Activated CD8-positive, alpha-beta memory T cell treated with anti-CD3 and anti-CD28 coated beads, Interleukin-2, amount 50 U/mL, for 1 hour (primary cell): Measurements from ENCODE around the gene NDUFS2.

ENCODE experiments used
- DNase-seq: peaks from one replicate; pipeline ENCODE4 v3.0.0-alpha.2; 2020; ENCODE audit errors: extremely low read depth

The NDUFS2 gene

GRCh38 chr1:161195171-161195570 is 7.0 kb upstream of the NDUFS2 start:
- no peak for DNase-seq

DNA sequence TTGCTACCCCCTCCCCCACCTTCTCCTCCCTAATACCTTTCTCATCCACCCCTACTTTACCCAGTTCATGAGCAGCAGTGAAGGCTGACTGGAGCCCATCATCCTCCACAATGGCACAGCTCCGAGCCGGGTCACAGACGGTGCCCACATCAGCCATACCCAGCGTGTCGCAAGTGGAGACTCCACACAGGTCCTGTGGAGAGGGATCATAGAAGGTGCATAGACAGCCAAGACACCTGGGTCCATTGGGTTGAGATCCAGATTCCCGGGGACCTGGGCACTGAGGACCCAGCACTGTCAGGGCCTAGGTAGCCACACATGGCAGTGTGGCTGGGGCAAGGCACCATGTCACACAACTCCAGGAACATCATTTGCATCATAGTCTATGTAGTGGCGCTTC is 6.1 kb upstream of the NDUFS2 start:
- no peak for DNase-seq

DNA sequence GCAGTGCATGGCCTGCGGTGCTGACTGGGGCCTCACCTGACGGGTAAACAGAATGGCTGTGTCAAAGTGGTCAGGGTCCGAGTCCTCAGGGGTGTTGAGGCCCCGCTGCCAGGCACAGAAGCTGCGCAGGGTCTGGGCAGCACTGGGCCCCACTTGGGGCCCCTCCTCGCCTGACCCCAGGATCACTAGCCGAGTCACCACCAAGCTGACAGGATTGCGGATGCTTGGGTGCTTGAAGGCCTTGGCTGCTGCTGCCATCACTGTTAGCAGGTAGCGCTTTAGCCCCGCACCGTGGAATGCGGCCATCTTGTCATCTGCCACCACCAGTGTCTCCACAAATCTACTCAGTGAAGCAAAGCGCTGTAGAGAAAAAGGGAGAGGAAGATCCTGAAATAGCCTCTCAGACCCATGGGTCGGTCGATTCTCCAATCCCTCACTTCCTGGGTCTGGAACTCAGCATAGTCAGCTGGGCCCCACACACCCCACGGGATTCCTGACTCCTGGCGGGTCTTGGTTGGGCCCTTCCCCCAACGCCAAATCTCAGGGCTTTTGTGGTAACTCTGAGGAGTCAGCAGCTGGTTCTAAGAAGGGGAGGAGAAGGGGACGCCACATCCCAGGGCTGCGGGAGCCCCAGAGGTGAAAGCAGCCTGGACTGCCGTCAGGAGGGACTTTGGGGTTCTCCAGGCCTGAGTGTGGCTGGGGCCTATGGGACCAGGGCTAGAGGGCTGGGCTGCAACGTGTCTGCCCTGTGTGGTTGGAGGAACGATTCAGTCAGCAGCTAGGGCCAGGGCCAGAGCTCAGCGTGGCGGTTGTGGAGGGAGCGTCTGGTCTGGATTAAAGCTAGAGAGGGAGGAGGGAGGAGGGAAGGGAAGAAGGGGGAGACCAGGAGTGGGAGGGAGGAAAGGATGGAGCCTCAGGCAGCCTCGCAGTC is 5.4 kb upstream of the NDUFS2 start:
- no peak for DNase-seq

GRCh38 chr1:161197560-161198193 is 4.5 kb upstream of the NDUFS2 start:
- no peak for DNase-seq

- DNase-seq = no peak
Observed at GRCh38 chr1:161198194-161198896, 3.8 kb upstream of the NDUFS2 start.

- DNase-seq = no peak
Observed at GRCh38 chr1:161198897-161199431, 3.2 kb upstream of the NDUFS2 start, which contains the start of gene ADAMTS4. TSS of gene ADAMTS4 (minus strand) at chr1:161199054. CDS start at chr1:161198627, 427 bp downstream.

DNA sequence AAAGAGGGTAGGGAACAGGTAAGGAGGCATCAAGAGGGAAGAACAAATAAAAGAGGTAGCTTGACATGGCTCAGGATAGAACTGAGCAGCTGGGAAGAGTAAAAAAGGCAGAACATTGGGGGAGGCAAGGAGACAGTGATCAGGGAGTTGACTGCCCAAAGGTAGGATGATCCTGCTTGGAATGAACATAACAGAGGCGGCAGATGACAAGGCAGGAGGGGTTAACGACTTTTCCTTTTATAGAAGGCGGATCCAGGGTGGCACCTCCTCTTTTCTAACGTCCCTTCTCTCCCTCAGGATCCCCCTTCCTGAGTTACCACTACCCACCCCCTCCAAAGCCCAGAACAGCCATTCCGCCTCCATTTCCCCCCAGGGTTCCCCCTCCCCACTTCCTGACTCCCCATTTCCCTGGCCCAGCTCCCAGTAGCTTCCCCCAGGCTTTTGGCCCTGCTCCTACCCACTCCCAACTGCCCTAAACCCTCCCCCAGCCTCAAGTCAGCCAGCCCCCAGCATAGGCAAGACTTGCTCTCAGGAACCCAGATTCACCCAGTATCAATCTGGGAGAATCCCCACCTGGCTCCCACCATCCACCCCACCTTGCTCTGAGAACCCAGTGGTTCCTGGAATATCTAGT is 2.5 kb upstream of the NDUFS2 start:
- DNase-seq = no peak

DNA sequence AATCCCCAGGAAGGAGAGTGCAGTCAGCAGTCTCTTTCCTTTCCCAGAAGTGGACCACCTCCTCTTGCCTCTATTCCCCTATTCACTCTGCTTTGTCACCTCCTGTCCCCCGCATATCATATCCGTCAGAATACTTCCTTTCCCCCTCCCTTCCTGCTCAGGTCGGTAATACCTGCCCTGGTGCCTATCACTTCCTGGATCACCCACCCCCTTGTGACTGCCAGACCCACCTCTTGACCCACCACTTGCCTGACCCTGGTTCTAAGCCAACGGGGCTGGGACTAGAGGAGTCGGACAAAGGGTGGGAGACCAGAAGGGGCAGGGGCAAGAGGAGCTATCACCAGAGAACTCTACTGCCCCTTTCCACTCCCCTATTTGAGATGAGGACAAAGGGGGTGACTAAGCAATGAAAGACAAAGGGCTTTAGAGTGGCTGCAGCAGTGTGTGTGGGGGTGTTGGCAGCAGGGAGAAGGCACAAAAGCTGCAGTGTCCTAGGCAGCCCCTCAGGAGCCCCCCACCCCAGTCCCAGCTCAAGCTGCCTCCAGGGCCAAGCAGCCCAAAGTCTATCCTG is 1.7 kb upstream of the NDUFS2 start:
- DNase-seq = no peak

DNA sequence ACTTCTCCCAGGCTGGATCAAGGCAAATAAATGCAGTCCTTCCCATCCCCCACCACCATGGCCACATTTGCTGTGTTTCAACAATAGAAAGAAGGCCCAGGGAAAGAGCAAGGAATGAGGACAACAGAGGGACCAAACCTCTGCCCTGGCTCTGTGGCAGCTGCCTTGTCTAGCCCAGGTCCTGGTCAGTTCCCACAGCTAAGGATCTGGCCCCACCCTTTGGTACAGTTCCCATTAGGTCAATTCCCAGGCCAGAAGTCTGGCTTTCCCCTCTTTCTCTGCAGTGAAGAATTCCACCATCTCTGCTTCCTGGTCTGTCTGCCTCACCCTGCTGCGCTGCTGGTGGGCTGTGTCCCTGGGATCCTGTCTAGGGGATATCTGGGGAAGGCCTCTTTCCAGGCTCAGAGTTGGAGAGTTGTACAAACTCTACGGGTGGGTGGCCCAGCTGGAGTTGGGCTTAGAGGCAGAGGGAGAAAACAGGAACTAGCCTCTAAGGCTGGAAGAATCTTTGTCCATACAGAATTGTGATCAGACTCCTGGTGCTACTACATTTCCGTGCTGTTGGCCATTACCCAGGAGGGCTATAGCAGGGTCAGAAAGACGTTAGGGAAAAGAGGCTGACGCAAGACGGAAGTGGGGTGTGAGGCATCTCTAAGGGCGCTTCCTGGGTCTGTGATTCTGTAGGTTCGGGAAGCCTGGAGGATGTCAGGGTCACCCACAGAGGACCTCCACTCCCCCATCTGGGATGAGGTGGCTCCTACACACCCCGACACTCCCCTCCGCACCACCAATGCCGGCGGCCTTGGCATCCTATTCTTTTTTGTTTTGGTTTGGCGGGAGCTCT is 953 bp upstream of the NDUFS2 start:
- DNase-seq = no peak

- DNase-seq = no peak
Observed at GRCh38 chr1:161206411-161207140, 4.4 kb downstream of the NDUFS2 start.

- DNase-seq = no peak
Observed at GRCh38 chr1:161207173-161207572, 5.0 kb downstream of the NDUFS2 start.

DNA sequence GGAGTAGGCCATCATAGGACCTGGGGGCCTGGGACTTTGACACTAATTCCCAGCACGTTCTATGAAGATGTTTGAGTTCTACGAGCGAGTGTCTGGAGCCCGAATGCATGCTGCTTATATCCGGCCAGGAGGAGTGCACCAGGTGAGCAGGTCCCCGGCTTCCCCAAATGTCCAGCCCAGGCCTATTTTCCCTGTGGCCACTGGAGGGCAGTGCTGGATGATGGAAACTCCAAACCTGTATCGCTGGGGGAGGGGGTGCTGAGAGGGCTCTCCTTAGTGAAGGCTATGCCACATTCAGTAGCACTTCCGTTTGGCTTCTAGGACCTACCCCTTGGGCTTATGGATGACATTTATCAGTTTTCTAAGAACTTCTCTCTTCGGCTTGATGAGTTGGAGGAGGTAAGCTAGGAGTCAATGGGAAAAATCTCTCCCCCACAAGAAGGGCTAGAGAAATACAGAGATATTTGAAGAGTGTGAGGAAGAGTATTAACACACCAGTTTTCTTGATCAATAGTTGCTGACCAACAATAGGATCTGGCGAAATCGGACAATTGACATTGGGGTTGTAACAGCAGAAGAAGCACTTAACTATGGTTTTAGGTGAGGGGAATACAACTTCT is 7.7 kb downstream of the NDUFS2 start:
- peak; percentile 48 for DNase-seq

- no peak for DNase-seq
Observed at GRCh38 chr1:161214369-161214768, 12.2 kb downstream of the NDUFS2 start.

- no peak for DNase-seq
Observed at GRCh38 chr1:161215076-161215475, 12.9 kb downstream of the NDUFS2 start, which contains the start of gene FCER1G. TSS of gene FCER1G (plus strand) at chr1:161215295. CDS start at chr1:161215322, 27 bp downstream.

DNA sequence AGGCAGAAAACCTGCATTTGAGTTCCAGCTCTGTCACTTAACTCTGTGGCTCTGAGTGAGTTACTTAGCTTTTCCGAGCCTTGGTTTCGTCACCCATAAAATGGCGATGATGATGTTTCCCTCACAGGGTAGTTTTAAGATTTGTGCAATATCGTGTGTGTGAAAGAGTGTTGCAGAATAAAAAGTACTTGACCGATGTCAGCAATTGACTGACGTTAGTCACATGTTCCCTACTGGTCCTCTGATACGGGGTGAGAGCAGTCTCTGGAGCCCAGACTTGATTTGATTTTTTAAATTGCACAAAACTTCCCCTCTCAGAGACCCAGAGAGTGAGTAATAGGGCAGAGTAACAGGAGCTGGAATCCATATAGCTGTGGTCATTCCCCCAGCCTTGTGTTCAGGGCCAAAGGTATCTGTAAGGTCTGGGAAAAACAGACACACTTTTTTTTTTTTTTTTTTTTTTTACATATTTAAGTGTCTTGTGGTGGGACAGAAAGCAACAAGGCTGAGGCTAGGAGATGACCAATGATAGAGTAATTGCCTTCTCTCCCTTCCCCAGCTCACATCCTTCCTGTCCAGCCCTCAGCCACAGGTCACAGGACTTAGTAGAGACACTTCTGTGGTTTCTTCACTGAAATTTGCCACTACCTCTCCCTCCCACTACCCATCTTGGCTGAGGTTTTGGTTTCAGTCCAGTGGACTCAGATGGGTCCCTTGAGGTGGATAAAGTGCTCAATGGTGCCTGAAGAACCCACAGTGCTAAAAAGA is 15.0 kb downstream of the NDUFS2 start:
- DNase-seq = no peak

DNA sequence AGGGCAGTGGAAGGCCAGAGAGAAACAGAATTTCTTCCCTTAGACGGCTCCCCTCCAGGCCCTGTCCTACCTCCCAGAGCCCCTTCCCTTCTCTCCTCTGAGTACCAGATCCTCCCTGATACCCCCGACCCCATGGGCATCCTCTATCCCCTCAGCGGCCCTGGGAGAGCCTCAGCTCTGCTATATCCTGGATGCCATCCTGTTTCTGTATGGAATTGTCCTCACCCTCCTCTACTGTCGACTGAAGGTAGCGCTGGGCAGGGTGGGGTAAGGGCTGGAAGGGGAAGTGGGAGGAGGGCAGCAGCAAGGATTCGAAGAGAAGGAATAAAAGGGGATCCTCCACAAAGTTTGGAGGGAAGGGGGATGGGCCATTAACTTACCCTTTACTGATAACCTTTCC is 15.7 kb downstream of the NDUFS2 start:
- DNase-seq = no peak

DNA sequence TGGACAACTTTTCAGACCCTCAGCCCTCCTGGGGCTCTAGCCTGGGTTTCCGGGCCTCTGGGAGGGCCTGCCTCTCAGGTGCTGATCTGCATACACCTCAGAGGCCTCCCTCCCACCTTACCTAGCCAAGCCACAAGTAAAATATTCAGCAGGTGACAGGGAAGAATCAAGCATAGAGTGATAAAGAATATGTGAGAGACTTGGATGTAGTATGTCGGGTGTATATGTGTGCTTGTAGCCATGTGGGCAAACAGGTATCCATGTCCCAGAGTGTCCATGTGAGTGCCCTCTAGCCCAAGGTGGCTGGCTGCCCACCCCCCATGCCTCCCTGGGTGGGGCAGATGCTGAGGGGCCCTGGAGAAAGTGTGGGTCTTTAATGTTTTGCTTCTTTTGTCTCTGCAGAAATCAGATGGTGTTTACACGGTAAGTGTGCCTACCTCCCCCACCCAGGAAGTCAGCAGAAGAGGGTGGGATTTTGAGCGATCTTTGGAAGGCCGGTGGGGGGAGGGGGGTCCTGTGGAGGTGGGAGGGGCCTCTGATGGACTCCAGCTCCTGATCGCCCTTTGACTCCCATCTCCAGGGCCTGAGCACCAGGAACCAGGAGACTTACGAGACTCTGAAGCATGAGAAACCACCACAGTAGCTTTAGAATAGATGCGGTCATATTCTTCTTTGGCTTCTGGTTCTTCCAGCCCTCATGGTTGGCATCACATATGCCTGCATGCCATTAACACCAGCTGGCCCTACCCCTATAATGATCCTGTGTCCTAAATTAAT is 16.3 kb downstream of the NDUFS2 start:
- DNase-seq = no peak
